AG08395 (cell line): ENCODE data around the gene RPN1.

ENCODE experiments used
- DNase-seq: peaks from one replicate; pipeline ENCODE4 v3.0.0; 2012; ENCODE audit warnings: mixed read lengths, low spot score

RPN1 gene

DNA sequence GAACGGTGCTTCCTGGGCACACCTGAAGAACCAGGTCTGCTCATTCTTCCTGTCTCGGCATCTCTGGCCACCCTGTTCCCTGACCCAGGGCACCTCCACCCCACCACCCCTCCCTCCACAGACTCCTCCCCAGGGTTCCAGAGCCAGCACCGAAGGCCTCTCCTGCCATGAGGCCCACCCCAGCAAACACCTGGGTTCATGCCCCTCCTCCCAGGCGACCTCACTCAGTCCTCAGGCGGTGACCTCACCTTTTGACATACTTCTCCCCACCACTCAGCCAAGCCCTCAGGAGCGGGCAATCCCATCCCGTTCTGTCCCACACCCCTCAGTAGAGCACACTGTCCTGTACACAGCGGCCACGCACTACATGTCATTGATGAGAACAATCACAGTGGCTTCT, 72.3 kb downstream of the RPN1 start:
- no peak for DNase-seq

DNA sequence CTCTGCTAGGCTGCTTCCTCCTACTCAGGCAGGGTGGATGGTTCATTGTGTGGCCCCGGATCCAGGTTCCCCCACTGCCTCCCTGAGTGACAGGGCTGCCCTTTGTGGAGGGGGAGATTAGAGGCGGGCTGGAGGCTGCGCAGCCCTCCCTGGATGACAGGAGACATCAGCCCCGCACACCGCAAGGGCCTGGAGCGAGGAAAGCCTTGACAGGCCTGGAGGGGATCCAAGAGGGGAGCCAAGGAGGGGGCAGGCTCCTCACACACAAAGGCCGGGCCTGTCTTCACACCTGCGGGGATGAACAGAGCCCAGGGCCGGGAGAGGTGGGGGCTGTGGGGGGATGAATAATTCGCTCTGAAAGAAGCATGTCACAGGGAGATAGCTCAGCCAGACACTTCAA, 72.9 kb downstream of the RPN1 start:
- DNase-seq, result no peak

DNA sequence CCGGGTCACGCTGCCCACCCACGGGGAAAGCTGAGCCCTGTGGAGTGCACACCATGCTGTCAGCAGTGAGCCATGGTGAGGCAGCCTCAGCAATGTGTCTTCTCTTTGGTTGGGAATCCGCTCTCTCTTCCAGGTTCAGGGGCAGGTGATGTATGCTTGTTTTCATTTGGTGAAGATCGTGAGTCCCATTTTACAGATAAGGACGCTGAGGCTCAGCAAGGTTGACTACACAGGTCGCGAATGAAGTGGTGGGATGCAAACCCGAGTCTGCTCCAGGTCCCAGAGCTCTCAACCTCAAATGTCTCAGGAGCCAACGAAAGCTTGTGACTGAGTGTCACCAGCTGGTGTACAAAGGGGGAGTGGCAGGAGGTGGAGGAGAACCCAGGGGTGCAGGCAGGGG, 74.3 kb downstream of the RPN1 start:
- DNase-seq, result no peak

DNA sequence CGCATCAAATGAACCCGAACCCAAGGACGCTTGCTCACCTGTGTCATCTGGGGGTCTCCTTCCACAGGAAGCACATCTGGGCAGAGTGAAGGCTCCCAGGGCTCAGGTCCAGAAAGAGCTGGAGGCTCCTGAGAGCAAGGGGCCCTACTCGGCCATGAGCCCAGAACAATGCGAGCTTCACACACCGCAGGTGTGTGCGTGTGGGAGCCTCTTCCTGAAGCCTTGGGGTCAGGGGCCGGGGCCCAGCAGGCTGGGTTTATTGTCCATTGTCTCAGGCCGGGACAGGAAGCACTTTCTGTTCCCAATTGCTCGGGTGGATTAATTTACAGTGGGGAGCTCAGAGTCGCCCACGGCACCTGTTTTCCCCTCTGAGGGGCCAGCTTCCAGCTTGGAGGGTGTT, 74.8 kb downstream of the RPN1 start:
- DNase-seq, result no peak

DNA sequence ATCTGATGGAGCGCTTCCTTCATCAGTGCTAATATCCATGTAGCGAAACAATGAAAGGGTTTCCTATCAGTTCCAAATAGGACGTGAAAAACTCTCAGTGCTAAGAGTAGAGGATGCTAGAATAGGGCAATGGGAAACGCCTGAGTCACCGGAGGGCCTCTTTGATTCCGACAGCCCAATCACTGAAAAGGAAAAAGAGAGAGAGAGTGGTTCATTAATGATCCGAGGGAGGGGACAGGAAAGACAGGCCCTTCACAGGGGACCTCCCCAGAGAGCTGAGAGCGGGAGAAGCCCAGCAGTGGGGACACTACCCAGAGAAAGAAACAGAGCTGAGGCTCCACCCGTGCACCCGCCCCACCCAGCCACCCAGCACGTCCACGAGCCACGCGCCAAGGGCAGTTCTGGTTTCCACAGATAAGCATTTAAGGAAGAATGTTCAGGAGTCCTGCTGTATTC, 76.9 kb downstream of the RPN1 start:
- no peak for DNase-seq

DNA sequence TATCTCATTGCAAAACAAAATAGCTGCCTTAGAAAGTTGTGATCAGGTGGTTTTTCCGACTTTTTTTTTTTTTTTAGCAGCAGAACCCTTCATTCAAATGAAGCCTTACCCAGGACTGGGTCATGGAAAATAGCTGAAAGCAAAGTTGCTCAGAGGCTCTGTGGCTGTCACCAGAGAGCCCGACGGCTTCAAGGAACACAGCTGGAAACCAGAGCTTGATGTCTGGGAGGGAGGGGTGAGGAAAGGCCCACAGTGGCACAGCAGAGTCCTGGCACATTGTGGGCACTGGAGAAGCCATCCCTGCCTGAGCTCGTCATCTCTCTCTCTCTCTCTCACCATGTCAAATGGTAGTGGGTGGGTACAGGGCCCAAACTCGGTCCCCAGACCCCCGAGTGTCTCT, 77.5 kb downstream of the RPN1 start:
- no peak for DNase-seq

DNA sequence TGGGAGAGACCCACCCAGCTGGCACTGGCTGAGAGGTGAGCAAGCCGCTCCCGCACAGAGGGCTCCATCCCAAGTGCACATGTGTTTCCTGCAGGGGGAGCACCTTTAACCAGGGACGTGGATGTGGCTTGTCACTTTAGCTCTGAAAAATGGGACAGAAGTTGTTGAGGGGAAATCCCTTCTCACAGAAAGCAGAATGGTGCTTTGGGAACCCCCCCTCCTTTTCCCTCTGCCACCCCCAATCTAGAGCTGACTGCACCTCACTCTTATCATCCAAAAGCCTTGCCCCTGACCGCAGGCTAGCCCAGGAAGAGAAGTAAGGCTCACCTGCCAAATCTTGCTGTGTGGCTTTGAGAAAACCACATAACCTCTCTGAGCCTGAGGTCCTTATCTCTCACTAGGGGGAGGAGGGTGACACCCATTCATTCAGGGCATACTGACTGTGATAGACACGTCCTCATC, 77.9 kb downstream of the RPN1 start:
- no peak for DNase-seq

DNA sequence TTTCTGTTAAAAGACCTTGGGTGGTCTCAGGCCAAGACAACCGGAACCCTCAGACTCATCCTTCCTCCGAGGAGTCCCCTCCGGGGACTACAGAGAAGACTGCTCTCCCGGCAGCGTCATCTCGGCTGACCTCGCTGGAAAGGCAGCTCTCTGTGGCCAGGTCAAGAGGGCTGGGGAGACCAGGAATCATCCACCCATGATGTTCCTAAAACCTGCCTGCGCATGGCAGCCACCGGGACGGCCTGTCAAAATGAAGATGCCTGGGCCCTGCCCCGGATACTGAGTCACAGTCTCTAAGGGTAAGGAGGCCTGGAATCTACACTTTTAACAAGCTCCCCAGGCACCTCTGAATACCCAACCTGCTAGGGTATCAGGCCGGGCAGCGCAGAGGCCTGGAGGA, 78.6 kb downstream of the RPN1 start:
- no peak for DNase-seq
